ENCODE measurements around the gene MPG.

DNA sequence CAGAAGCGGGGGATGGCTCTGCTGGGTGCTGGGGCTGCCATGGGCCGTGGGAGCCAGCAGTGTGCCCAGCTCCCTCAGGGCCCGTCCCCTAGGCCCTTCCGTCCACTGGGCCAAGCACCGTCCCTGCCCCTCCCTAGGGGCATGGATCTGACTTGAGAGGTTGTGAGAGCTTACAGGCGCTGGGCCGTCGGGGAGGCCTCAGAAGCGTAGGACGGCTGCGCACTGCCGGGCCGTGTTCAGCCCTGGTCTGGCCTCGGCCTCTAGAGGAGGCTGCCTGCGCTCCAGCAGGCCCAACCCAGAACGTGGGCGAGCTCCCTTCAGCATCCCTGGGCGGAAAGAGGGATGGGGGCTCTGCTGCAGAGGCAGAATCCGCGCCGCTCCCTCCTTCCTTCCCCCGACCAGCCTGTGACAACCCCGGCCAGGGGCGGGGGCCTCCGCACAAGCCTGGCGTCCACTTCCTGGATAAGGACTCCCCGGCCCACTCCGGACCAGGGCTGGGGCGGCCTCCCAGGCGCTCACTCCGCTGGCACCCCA is 685 bp upstream of the MPG start:
- TF ChIP-seq YY1 (IDR thresholded peaks at IDR 0.05; ENCODE audit: low read depth) (no peak), TCF12 (IDR thresholded peaks at IDR 0.05) (no peak), TAF1 (IDR thresholded peaks at IDR 0.05; ENCODE audit: borderline replicate concordance, low read depth, low read length) (no peak), USF2 (IDR thresholded peaks at IDR 0.05; ENCODE audit: borderline replicate concordance, low read depth, low read length) (no peak), MAX (IDR thresholded peaks at IDR 0.05; ENCODE audit: low read depth) (no peak)
- TF ChIP-seq, protein P1, sequence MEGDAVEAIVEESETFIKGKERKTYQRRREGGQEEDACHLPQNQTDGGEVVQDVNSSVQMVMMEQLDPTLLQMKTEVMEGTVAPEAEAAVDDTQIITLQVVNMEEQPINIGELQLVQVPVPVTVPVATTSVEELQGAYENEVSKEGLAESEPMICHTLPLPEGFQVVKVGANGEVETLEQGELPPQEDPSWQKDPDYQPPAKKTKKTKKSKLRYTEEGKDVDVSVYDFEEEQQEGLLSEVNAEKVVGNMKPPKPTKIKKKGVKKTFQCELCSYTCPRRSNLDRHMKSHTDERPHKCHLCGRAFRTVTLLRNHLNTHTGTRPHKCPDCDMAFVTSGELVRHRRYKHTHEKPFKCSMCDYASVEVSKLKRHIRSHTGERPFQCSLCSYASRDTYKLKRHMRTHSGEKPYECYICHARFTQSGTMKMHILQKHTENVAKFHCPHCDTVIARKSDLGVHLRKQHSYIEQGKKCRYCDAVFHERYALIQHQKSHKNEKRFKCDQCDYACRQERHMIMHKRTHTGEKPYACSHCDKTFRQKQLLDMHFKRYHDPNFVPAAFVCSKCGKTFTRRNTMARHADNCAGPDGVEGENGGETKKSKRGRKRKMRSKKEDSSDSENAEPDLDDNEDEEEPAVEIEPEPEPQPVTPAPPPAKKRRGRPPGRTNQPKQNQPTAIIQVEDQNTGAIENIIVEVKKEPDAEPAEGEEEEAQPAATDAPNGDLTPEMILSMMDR (IDR thresholded peaks at IDR 0.05) = no peak
- TF ChIP-seq, protein P2, sequence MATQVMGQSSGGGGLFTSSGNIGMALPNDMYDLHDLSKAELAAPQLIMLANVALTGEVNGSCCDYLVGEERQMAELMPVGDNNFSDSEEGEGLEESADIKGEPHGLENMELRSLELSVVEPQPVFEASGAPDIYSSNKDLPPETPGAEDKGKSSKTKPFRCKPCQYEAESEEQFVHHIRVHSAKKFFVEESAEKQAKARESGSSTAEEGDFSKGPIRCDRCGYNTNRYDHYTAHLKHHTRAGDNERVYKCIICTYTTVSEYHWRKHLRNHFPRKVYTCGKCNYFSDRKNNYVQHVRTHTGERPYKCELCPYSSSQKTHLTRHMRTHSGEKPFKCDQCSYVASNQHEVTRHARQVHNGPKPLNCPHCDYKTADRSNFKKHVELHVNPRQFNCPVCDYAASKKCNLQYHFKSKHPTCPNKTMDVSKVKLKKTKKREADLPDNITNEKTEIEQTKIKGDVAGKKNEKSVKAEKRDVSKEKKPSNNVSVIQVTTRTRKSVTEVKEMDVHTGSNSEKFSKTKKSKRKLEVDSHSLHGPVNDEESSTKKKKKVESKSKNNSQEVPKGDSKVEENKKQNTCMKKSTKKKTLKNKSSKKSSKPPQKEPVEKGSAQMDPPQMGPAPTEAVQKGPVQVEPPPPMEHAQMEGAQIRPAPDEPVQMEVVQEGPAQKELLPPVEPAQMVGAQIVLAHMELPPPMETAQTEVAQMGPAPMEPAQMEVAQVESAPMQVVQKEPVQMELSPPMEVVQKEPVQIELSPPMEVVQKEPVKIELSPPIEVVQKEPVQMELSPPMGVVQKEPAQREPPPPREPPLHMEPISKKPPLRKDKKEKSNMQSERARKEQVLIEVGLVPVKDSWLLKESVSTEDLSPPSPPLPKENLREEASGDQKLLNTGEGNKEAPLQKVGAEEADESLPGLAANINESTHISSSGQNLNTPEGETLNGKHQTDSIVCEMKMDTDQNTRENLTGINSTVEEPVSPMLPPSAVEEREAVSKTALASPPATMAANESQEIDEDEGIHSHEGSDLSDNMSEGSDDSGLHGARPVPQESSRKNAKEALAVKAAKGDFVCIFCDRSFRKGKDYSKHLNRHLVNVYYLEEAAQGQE (IDR thresholded peaks at IDR 0.05; ENCODE audit: low read depth, low read length) = no peak
